Neural progenitor cell (in vitro differentiated cells): ENCODE results near the gene MGMT. TPM values are rescaled to one million over a fixed set of nuclear protein-coding genes. Genes with fewer than 3 reads are reported as not detected.

ENCODE experiments used
- DNase-seq: peaks from one replicate; pipeline ENCODE4 v3.0.0-alpha.2; 2016; ENCODE audit warnings: low spot score
- H2AFZ ChIP-seq: fragments of 200-600 bp; sonication (generic); replicated peaks from 2 replicates; pipeline ENCODE4 v1.6.1; 2016; ENCODE audit warnings: antibody characterized with exemption
- H3F3A ChIP-seq: fragments of 200-600 bp; sonication (generic); 2 replicates; pipeline ENCODE4 v1.6.1; 2016; ENCODE audit warnings: antibody characterized with exemption, low read depth
- H3K27ac ChIP-seq: fragments of 200-600 bp; sonication (generic); 2 replicates; pipeline ENCODE4 v1.5.1; 2016; ENCODE audit warnings: mild to moderate bottlenecking
- H3K27me3 ChIP-seq: fragments of 200-600 bp; sonication (generic); 2 replicates; pipeline ENCODE4 v1.6.1; 2016; ENCODE audit warnings: mild to moderate bottlenecking, moderate library complexity
- H3K36me3 ChIP-seq: fragments of 200-600 bp; sonication (generic); 2 replicates; pipeline ENCODE4 v1.5.1; 2016
- H3K4me1 ChIP-seq: fragments of 200-600 bp; sonication (generic); 2 replicates; pipeline ENCODE4 v1.6.1; 2016; ENCODE audit warnings: mixed run types
- H3K4me2 ChIP-seq: fragments of 200-600 bp; sonication (generic); 2 replicates; pipeline ENCODE4 v1.6.1; 2016
- H3K4me3 ChIP-seq: fragments of 200-600 bp; sonication (generic); 2 replicates; pipeline ENCODE4 v1.5.1; 2016
- H3K79me2 ChIP-seq: fragments of 200-600 bp; sonication (generic); 2 replicates; pipeline ENCODE4 v1.6.1; 2016; ENCODE audit warnings: low read depth
- H3K9ac ChIP-seq: fragments of 200-600 bp; sonication (generic); 2 replicates; pipeline ENCODE4 v1.6.1; 2016
- H3K9me3 ChIP-seq: fragments of 200-600 bp; sonication (generic); 2 replicates; pipeline ENCODE4 v1.5.1; 2016; ENCODE audit warnings: low read depth
- H4K20me1 ChIP-seq: fragments of 200-600 bp; sonication (generic); 2 replicates; pipeline ENCODE4 v1.6.1; 2016; ENCODE audit warnings: low read depth
- H3K27ac Mint-ChIP-seq: 3 replicates; pipeline ENCODE4 v1.8.0; 2021; ENCODE audit warnings: mixed read lengths
- H3K27me3 Mint-ChIP-seq: 2 replicates; pipeline ENCODE4 v1.8.0; 2022; ENCODE audit warnings: low read depth, mild to moderate bottlenecking, inconsistent platforms, moderate library complexity, mixed read lengths; ENCODE audit not compliant: insufficient read depth
- H3K36me3 Mint-ChIP-seq: 3 replicates; pipeline ENCODE4 v1.8.0; 2021; ENCODE audit warnings: mixed read lengths
- H3K4me1 Mint-ChIP-seq: 3 replicates; pipeline ENCODE4 v1.8.0; 2021; ENCODE audit warnings: mixed read lengths
- H3K4me3 Mint-ChIP-seq: 3 replicates; pipeline ENCODE4 v1.8.0; 2021; ENCODE audit warnings: mild to moderate bottlenecking, moderate library complexity, mixed read lengths
- H3K9me3 Mint-ChIP-seq: 3 replicates; pipeline ENCODE4 v1.8.0; 2020; ENCODE audit warnings: mixed read lengths
- CTCF ChIP-seq: fragments of 200-600 bp; sonication (generic); IDR thresholded peaks from 2 replicates; pipeline ENCODE4 v1.5.1; 2017; ENCODE audit warnings: antibody characterized with exemption, mild to moderate bottlenecking
- EZH2 ChIP-seq: fragments of 200-600 bp; sonication (generic); IDR thresholded peaks from 2 replicates; pipeline ENCODE4 v1.6.1; 2017; ENCODE audit warnings: antibody characterized with exemption, mild to moderate bottlenecking, moderate library complexity
- EZH2phosphoT487 ChIP-seq: fragments of 200-600 bp; sonication (generic); IDR thresholded peaks from 2 replicates; pipeline ENCODE4 v1.6.1; 2017; ENCODE audit warnings: antibody characterized with exemption
- total RNA-seq: library from RNA; depleted of rRNA; stranded (reverse); fragments of >200 nt; gene quantifications from 2 replicates; pipeline ENCODE4 v1.2.3, GENCODE V29; 2015; ENCODE audit warnings: low replicate concordance

The MGMT gene
- total RNA-seq, 1 donor from 2014 or later: 17.5 TPM

GRCh38 chr10:129725482-129725881 is 258.4 kb downstream of the MGMT start:
- no peak overlapping the region for H3K9ac ChIP-seq
- peaks cover 18% of the 10 kb centered on the region for H3K9me3 Mint-ChIP-seq
- H3K9me3 ChIP-seq: no peaks in the 10 kb centered on the region
- no peaks in the 10 kb centered on the region for H3K79me2 ChIP-seq
- no peak overlapping the region for H3K4me3 ChIP-seq
- no peak overlapping the region for H3K27ac Mint-ChIP-seq
- H3F3A ChIP-seq: no peaks in the 10 kb centered on the region
- H3K4me1 ChIP-seq: no peaks in the 10 kb centered on the region
- no peaks in the 10 kb centered on the region for H4K20me1 ChIP-seq
- no peak overlapping the region for H3K27ac ChIP-seq
- H2AFZ ChIP-seq: no peak overlapping the region
- H3K4me2 ChIP-seq: no peak overlapping the region
- H3K27me3 Mint-ChIP-seq: peaks cover 5% of the 10 kb centered on the region
- H3K36me3 Mint-ChIP-seq: peaks cover 5% of the 10 kb centered on the region
- peaks cover 4% of the 10 kb centered on the region for H3K4me1 Mint-ChIP-seq
- no peak for DNase-seq
- TF ChIP-seq CTCF: no peak
- no peak for TF ChIP-seq EZH2
- no peak for TF ChIP-seq EZH2phosphoT487
- H3K36me3 ChIP-seq: no peaks in the 10 kb centered on the region
- H3K27me3 ChIP-seq: no peaks in the 10 kb centered on the region
- no peak overlapping the region for H3K4me3 Mint-ChIP-seq

GRCh38 chr10:129725890-129726631 is 259.0 kb downstream of the MGMT start:
- H3K4me3 Mint-ChIP-seq: no peak overlapping the region
- Histone ChIP-seq H3K9me3 (no peaks in the 10 kb centered on the region), H3K4me3 (no peak overlapping the region), H3K27ac (no peak overlapping the region), H3K79me2 (no peaks in the 10 kb centered on the region), H3K27me3 (no peaks in the 10 kb centered on the region), H2AFZ (no peak overlapping the region), H3K9ac (no peak overlapping the region), H3F3A (no peaks in the 10 kb centered on the region), H3K4me1 (no peaks in the 10 kb centered on the region), H3K36me3 (no peaks in the 10 kb centered on the region), H3K4me2 (no peak overlapping the region), H4K20me1 (no peaks in the 10 kb centered on the region)
- no peak overlapping the region for H3K27ac Mint-ChIP-seq
- H3K27me3 Mint-ChIP-seq: peaks cover 3% of the 10 kb centered on the region
- H3K9me3 Mint-ChIP-seq: peaks cover 13% of the 10 kb centered on the region
- DNase-seq: no peak
- TF ChIP-seq EZH2phosphoT487 (no peak), EZH2 (no peak), CTCF (no peak)
- peaks cover 4% of the 10 kb centered on the region for H3K4me1 Mint-ChIP-seq
- peaks cover 5% of the 10 kb centered on the region for H3K36me3 Mint-ChIP-seq

- H3K4me3 ChIP-seq: no peak overlapping the region
- no peaks in the 10 kb centered on the region for H3F3A ChIP-seq
- no peak for DNase-seq
- H3K4me3 Mint-ChIP-seq: no peak overlapping the region
- H4K20me1 ChIP-seq: no peaks in the 10 kb centered on the region
- peaks cover 5% of the 10 kb centered on the region for H3K36me3 Mint-ChIP-seq
- no peak overlapping the region for H3K9ac ChIP-seq
- H3K9me3 Mint-ChIP-seq: peaks cover 10% of the 10 kb centered on the region
- no peaks in the 10 kb centered on the region for H3K27me3 ChIP-seq
- TF ChIP-seq EZH2 (no peak), CTCF (no peak), EZH2phosphoT487 (no peak)
- H2AFZ ChIP-seq: no peak overlapping the region
- no peaks in the 10 kb centered on the region for H3K4me1 ChIP-seq
- no peak overlapping the region for H3K4me2 ChIP-seq
- H3K4me1 Mint-ChIP-seq: peaks cover 4% of the 10 kb centered on the region
- H3K27ac Mint-ChIP-seq: no peak overlapping the region
- H3K9me3 ChIP-seq: no peaks in the 10 kb centered on the region
- H3K36me3 ChIP-seq: no peaks in the 10 kb centered on the region
- H3K79me2 ChIP-seq: no peaks in the 10 kb centered on the region
- H3K27me3 Mint-ChIP-seq: peaks cover 3% of the 10 kb centered on the region
- no peak overlapping the region for H3K27ac ChIP-seq
Observed at GRCh38 chr10:129727071-129727470, 260.0 kb downstream of the MGMT start.
